Midbrain (tissue), 1 donor: ENCODE measurements around the gene PANK3.
"Not testable (repeated sequence)": the region's sequence is repeated elsewhere in the genome, so short reads cannot be mapped to it uniquely, and the experiment has no call there.

ENCODE experiments used
- DNase-seq: peaks from one replicate; lab custom pipeline; 2025; lab: John Stamatoyannopoulos, UW

Gene PANK3

DNA sequence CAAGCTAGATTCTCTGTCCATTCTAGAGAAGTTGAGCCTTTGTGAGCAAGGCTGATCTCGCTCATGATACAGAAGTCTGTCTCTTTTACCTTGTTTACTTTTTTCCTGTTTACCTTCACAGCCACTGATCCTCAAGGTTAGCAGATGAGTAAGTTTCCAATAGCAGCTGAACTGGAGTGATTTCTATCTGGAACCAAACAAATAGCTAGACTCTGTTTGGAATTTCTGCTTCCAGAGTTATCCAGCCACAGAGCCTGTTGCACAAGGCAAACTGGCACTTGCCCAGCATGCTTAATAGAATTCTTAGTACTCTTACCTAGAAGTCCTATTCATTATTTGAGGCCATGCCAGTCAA lies 12.8 kb upstream of the PANK3 start:
- no peak for DNase-seq

- DNase-seq = no peak
These were observed 12.3 kb upstream of the PANK3 start for GRCh38 chr5:168591302-168592013.

- no peak for DNase-seq
These were observed 11.5 kb upstream of the PANK3 start for GRCh38 chr5:168590666-168591065.

DNA sequence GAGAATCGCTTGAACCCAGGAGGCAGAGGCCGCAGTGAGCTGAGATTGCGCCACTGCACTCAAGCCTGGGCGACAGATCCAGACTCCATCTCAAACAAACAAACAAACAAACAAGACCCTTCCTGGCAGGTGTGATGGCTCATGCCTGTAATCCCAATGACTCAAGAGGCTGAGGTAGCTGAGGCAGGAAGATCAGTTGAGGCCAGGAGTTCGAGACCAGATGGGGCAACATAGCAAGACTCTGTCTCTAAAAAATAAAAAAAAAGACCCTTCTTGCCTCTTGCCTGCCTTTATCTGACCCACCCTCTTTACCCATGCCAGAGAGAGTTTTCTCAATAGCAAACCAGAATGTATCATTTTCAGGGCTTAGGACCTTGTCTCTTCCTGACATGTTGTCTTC lies 8.8 kb upstream of the PANK3 start:
- DNase-seq = no peak

DNA sequence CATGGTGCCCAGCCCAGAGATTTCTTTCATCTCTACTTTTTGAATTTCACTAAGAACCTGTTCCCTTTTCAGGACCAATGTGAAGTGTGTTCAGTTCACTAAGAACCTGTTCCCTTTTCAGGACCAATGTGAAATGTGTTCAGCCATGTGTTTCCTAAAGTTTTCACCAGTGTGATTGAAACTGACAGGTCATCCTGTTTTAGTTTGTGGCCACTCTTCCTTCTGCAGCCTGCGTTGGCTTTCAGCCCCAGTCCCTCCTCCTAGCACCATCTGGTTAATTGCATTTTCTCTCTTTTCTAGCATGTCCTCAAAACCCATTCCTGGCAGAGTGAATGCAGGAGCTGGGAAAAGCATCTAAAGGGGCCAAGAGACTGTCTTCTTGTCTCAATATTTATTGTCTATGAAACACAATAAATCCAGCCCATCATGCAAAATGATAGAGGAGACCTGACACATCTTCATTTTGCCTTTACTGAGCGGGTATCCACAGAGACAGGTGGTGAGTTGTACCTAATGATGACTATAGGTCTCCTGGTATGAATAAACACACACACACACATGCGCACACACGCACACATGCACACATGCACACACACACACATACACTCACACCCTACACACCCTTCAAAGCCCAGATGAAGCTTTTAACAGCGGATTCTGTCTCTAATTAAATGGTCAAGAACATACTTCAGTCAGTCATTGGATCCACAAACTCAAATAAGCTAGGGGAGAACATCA lies 6.1 kb upstream of the PANK3 start:
- DNase-seq = no peak

DNA sequence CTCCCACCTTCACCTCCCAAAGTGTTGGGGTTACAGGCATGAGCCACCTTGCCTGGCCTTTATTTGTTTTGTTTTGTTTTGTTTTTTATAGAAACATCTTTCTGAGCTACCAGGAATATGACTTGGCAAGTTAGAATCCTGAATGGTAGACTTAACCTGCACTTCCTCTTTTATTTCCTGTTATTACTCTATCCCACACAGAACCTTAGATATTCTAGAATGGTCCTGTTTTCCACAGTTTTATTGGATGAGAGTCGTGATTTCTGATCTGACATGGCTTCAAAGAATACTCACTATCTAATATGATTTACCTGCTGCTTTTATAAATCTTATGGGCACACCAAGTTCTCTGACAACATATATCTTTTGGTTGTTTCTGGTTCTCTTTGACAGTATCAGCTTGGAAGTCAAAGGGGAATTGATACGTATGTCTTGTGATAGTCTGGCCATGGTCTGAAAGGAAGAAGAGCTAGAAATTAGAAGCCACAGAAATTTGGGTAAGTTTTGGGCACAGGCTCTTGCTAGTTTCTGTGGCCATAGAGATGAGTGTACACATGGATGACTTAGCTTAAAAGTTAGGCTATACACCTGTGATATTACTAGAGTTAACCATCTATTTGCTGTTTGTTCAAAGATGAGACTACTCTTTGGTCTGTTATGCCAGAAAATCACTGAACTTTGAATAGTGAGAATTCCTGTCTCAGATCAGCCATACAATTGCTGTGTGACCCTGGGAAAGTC lies 4.7 kb upstream of the PANK3 start:
- no peak for DNase-seq

DNA sequence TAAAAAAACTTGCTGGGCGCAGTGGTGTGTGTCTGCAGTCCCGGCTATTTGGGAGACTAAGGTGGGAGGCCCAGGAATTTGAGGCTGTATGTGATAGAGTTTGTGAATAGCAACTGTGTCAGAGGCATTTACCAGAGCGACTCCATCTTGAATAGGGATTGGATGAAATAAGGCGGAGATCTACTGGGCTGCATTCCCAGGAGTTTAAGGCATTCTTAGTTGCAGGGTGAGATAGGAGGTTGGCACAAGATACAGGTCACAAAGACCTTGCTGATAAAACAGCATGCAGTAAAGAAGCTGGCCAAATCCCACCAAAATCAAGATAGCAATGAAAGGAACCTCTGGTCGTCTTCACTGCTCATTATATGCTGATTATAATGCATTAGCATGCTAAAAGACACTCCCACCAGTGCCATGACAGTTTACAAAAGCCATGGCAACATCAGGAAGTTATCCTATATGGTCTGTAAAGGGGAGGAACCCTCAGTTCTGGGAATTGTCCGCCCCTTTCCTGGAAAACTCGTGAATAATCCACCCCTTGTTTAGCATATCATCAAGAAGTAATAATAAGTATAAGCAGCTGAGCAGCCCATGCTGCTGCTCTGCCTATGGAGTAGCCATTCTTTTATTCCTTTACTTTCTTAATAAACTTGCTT lies 1.8 kb upstream of the PANK3 start:
- DNase-seq = not testable (repeated sequence)

GRCh38 chr5:168580227-168580508 lies 1.0 kb upstream of the PANK3 start:
- DNase-seq = peak; percentile 68

DNA sequence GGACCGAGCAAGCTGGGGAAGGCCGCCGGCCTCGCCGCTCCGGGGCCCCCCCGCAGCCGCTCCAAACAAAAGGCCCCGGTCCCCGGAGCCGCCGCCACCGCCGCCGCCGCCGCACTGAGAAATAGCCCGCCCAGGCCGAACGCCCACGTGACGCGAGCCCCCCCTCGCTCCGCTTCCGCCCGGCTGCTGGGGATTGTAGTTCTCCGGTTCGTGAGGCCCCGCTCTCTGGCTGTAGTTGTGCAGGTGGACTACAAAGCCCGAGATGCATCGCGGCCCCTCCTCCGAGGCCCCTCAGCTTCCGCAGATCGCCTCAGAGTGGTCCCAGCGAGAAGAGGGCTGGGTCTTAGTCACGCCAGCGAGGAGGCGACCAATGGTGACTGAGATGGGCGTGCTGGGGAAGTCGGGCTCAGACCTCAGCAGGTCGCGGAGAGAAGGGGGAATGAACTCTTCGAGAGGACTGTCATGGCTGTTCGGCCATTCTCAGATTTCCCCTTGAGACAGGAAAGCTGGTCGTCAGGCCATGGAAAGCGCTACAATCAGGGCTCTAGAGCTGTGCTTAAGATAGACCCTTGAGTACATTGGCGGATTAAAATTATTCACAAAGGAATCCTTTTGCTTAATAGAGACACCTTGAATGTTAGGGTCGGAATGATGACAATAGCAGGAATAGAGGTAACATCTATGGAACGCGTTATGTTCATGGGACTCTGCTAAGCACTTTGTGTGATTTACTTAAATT lies 489 bp upstream of the PANK3 start:
- peak; percentile 99 for DNase-seq

DNA sequence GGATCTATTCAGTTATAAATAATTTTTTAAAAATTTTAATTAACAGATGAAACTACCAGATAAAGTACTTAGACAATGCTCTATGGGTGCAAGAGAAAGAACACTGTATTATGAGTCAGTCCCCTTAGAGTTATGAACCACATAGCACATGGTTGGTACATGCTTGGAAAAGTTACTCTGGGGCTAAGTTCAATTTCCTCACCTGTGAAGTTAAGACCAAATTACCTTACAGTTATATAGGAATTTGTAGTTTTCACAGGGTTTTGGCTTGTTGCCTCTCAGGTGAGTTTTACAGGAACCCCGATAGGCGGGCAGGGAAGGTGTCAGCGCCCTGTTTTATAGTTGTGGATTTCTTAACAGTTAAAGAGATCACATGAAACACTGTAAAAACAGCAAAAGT lies 1.2 kb downstream of the PANK3 start:
- DNase-seq = no peak

DNA sequence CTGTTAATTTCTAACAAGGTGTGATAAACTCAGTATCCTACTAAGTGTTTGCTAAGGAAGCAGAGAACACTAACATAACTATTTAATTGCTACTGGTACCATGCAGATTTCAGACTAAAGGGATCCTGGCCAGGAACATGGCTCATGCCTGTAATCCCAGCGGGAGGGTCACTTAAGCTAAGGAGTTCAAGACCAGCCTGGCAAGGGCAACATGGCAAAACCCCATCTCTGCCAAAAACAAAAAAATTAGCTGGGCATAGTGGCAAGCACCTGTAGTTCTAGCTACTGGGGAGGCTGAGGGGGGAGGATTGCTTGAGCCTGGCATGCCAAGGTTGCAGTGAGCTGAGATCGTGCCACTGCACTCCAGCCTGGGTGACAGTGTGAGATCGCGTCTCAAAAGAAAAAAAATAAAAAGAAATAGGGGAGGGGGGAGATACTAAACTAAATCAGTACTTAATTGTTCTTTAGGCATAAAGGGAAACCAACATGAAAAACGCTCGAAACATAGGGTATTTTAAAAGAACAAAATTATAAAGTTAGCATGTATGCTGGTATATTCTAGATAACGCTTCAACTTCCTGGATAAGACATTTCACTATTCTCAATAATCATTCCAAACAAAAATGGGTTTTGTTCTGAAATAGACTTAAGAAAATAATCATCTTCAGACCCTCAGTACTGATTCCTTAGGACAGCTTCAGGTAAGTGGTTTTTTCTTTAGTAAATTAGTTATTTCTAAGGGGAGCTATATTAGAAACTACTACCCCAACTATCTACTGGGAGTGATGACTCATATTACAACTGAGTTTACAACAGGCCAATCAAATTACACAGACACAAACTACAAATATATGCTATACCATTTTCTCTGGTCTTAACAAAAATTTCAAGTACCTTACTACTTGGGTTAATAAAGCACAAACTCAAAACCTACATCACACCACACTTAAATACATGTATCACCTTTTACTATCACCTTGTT lies 3.5 kb downstream of the PANK3 start:
- no peak for DNase-seq

- DNase-seq = not testable (repeated sequence)
These were observed 5.0 kb downstream of the PANK3 start for GRCh38 chr5:168574156-168574555.

GRCh38 chr5:168573663-168574062 lies 5.5 kb downstream of the PANK3 start:
- not testable (repeated sequence) for DNase-seq

- no peak for DNase-seq
These were observed 8.5 kb downstream of the PANK3 start for GRCh38 chr5:168570490-168571328.

DNA sequence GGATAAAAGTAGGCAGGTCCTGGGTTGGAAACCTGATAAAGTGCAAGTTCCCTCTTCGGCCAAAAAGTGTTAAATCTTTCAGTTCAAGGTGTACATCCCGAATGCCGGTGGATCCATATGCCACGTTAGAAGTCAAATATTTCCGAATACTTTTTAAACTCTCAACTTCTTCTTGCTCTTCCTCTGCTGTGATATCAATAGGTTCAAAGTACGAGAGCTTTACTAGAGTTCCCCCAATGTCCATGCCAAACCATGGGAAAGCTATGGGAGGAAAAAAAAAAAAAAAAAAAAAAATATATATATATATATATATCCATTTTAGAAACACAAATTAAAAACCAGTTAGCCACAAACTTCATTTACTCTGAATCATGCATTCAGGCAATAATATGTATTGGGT lies 10.4 kb downstream of the PANK3 start:
- no peak for DNase-seq

GRCh38 chr5:168563959-168564358 lies 15.2 kb downstream of the PANK3 start:
- no peak for DNase-seq

DNA sequence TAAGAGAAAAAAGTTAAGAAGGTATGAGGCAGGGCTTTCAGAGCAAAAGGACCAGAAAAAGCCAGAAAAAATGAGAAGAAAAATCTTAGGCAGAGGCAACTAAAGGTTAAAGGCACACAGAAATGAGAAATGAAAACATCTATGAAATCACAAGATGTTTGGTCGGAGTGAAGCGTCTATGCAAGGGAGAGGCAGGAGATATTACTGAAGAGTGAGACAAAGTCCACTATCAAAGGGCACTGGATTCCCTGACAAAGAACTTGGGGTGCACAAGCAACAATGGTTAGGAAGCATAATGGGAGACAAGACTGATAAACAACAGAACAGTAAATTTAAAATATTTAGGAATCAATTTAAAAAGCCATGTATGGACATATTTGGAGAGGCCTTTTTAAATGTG lies 16.9 kb downstream of the PANK3 start:
- DNase-seq = no peak

DNA sequence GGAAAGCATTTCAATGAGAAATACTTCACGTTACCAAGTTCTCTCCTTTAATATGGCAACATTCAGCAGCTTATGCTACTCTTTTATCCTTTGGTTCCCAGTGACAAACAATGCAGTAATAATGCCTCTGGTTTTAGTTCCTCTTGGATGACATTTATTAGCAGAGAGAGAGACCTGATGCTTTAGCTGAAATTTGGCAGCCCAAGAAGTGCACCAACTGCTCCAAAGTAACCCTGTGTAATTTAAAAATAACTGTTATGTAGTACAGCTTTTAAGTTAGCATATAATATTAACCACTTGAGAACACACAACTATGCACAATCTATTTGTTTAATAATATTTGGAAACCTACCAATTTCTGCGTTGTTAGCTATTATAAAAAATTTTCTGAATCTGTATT lies 21.8 kb downstream of the PANK3 start:
- no peak for DNase-seq

GRCh38 chr5:168553377-168554130 lies 25.6 kb downstream of the PANK3 start:
- DNase-seq = no peak
